ENCODE measurements around the gene CSH2. TPM values are rescaled to one million over a fixed set of nuclear protein-coding genes. Genes with fewer than 3 reads are reported as not detected.

Gene CSH2
- total and polyA plus RNA-seq, 9 of the 15 experiments (the other 6 are each of a cell fraction or from before 2014, with no cell fraction given) = not detected

DNA sequence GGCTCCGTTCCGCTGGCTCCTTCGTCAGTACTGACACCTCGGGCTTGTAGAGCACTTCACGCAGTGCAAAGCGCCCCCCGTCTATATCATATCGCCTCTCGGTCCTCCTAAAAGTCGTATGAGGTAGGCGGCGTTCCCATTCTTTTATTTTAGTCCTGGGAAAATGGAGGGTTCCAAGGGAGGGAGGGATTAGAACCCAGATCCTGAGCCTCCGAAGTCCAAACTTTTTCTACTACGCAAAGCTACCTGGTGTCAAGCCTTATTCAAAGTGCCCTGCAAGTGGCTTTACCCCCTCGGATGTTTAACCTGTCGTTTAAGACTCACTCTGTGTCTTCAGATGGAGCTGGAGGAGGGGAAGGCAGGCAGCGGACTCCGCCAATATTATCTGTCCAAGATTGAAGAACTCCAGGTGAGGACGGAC is 45.7 kb downstream of the CSH2 start:
- H3K9ac ChIP-seq (ENCODE audit: insufficient read depth in 1 of 2, low read depth in 2 of 2, low read length in 2 of 2) = peak overlapping the region; percentile 97 to 100
- DNase-seq (ENCODE audit: extremely low read depth in 1 of 4, low spot score in 3 of 4) = peak in 1 of 4 experiments; percentile 25
- H3K4me3 ChIP-seq = peak overlapping the region; percentile 92
- peaks cover 51% of the 10 kb centered on the region for H3K79me2 ChIP-seq (ENCODE audit: control insufficient read depth, insufficient read depth, low read length)
- H3K4me2 ChIP-seq (ENCODE audit: insufficient read depth, low read length) = peak overlapping the region; percentile 99
- H3K27ac ChIP-seq (ENCODE audit: extremely low read depth, low read depth, low read length) = peak overlapping the region; percentile 100
- H3K9me1 ChIP-seq (ENCODE audit: control insufficient read depth, insufficient read depth, low read length) = no peaks in the 10 kb centered on the region
- intact Hi-C loops (cut with micrococcal nuclease) (loop anchor here (1.0 kb wide), 1 partner anchor 15 kb away; no protein-coding TSS in a partner anchor), in situ Hi-C loops (cut with MboI) (loop anchor here (25.0 kb wide), 1 partner anchor 391 kb away; the partner anchor contains the start of gene CYB561)
- H3K4me1 ChIP-seq (replicated peaks in 1 of 2; ENCODE audit: control insufficient read depth in 2 of 2, insufficient read depth in 2 of 2, low read length in 2 of 2) = peaks cover 0 to 16% of the 10 kb centered on the region in 2 experiments; a peak in 3 of 5 replicates
- H3K36me3 ChIP-seq (ENCODE audit: control insufficient read depth, insufficient read depth, low read length) = peaks cover 80% of the 10 kb centered on the region
- ChIA-PET POLR2A (interaction anchor here (0.7 to 4.6 kb wide), 7 partner anchors 10 to 631 kb away, joined by 3 to 66 read pairs (median 9); partner anchors contain the start of genes CCDC47, DDX42 and SMARCD2), CTCF (ENCODE audit: low intra/inter-chr PET ratio) (no interaction called here)
- no TSS peak for BruUV-seq (replicated peaks)
- ATAC-seq = no peak
- no peaks in the 10 kb centered on the region for H4K20me1 ChIP-seq (replicated peaks; ENCODE audit: control insufficient read depth, insufficient read depth, low read length)
- H3K9me3 ChIP-seq (replicated peaks; ENCODE audit: control insufficient read depth, insufficient read depth, low read depth, low read length) = no peaks in the 10 kb centered on the region
- peak overlapping the region; percentile 100 for H2AFZ ChIP-seq (ENCODE audit: low read depth, low read length)
- peak; percentile 29 for FAIRE-seq
- WGBS (ENCODE audit: insufficient coverage, low coverage, missing lambda C conversion rate) = under 1% methylated on average over 19 of the region's 19 CpGs
- H3K27me3 ChIP-seq (ENCODE audit: control insufficient read depth in 2 of 2, insufficient read depth in 2 of 2, low read length in 2 of 2) = no peaks in the 10 kb centered on the region
- TF ChIP-seq E2F3 (CRISPR knock-in tag; IDR thresholded peaks at IDR 0.05) (0 out of 2 replicates have a peak, but pooled peaks have one; percentile 0), MAX (CRISPR knock-in tag; IDR thresholded peaks at IDR 0.05) (no peak), LCOR (CRISPR knock-in tag; IDR thresholded peaks at IDR 0.05) (0 out of 2 replicates have a peak, but pooled peaks have one; percentile 6), CBFA2T3 (IDR thresholded peaks at IDR 0.05) (no peak), SNRNP70 (optimal IDR thresholded peaks at IDR 0.05; ENCODE audit: low read depth, low read length) (no peak), PATZ1 (CRISPR knock-in tag; IDR thresholded peaks at IDR 0.05; ENCODE audit: borderline replicate concordance) (no peak), MNT (conservative IDR thresholded peaks at IDR 0.05) (no peak), ZNF263 (CRISPR knock-in tag; IDR thresholded peaks at IDR 0.05; ENCODE audit: borderline replicate concordance) (no peak), CBX5 (IDR thresholded peaks at IDR 0.05; ENCODE audit: borderline replicate concordance, low read depth) (no peak), MAZ (CRISPR knock-in tag; conservative IDR thresholded peaks at IDR 0.05 in 1 of 2, IDR thresholded peaks at IDR 0.05 in 1 of 2) (no peak), SNIP1 (IDR thresholded peaks at IDR 0.05; ENCODE audit: low read depth) (no peak), ZNF212 (CRISPR knock-in tag; IDR thresholded peaks at IDR 0.05) (no peak), KAT7 (CRISPR knock-in tag; IDR thresholded peaks at IDR 0.05; ENCODE audit: borderline replicate concordance) (0 out of 2 replicates have a peak, but pooled peaks have one; percentile 17)
- TF ChIP-seq, protein P1, sequence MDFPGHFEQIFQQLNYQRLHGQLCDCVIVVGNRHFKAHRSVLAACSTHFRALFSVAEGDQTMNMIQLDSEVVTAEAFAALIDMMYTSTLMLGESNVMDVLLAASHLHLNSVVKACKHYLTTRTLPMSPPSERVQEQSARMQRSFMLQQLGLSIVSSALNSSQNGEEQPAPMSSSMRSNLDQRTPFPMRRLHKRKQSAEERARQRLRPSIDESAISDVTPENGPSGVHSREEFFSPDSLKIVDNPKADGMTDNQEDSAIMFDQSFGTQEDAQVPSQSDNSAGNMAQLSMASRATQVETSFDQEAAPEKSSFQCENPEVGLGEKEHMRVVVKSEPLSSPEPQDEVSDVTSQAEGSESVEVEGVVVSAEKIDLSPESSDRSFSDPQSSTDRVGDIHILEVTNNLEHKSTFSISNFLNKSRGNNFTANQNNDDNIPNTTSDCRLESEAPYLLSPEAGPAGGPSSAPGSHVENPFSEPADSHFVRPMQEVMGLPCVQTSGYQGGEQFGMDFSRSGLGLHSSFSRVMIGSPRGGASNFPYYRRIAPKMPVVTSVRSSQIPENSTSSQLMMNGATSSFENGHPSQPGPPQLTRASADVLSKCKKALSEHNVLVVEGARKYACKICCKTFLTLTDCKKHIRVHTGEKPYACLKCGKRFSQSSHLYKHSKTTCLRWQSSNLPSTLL (IDR thresholded peaks at IDR 0.05) = no peak
- TF ChIP-seq, protein P2, sequence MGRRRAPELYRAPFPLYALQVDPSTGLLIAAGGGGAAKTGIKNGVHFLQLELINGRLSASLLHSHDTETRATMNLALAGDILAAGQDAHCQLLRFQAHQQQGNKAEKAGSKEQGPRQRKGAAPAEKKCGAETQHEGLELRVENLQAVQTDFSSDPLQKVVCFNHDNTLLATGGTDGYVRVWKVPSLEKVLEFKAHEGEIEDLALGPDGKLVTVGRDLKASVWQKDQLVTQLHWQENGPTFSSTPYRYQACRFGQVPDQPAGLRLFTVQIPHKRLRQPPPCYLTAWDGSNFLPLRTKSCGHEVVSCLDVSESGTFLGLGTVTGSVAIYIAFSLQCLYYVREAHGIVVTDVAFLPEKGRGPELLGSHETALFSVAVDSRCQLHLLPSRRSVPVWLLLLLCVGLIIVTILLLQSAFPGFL (CRISPR knock-in tag; IDR thresholded peaks at IDR 0.05) = no peak

Measured in K562 (cell line).